ENCODE results near the gene KRTAP4-4.
"Not testable (repeated sequence)": the region's sequence is repeated elsewhere in the genome, so short reads cannot be mapped to it uniquely, and the experiment has no call there.

The KRTAP4-4 gene

DNA sequence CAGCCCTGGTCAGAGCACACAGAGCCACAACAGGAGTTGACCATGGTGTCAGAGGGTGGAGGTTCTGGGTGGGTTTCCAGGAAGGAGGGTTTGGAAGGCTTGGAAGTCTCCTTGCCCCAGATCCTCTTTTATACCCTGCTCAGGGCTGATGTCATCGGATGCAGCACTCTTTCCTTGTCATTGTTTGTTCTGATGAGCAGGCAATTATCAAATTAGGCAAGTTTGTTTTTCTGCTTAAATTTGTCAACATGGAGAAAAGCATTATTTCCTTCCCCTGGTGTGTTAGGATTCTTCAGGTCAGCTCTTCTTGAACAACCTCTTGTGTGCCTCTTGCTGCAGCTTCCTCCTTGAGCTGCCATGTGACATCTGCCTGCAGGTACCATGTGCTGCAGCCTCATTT, at the start of gene KRTAP4-4:
Gene KRTAP4-4 (minus strand): TSS at position 101 of the 400 bp plus-strand sequence. CDS start 57 bp downstream, at position 44.
- TF ChIP-seq POLR2A (IDR thresholded peaks at IDR 0.05; ENCODE audit: low read length) (no peak), GATA1 (IDR thresholded peaks at IDR 0.05; ENCODE audit: low read depth, low read length) (no peak)
- DNase-seq, result no peak

DNA sequence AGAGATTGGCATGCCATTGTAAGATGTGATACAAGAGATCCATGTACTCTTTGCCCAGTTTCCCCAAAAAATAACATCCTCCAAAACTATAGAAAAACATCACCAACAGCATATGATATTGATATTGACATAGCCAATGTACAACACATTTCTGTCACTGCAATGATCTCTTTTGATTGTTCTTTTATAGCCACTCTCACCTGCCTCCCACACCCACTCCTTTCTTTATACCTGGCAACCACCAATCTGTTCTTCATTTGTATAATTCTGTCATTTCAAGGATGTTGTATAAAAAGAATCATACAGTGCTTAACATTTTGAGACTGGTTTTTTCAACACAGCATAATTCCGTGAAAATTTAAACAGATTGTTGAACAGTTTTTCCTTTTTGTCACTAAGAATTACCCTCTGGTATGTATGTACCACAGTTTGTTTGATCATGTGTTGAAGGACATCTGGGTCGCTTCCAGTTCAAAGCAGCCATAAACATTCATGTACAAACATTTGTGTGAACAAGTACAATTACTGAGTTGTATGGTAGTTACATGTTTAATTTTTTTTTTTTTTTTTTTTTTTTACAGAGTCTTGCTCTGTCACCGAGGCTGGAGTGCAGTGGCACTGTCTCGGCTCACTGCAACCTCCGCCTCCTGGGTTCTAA, 39.0 kb upstream of the KRTAP4-4 start:
- TF ChIP-seq POLR2A (IDR thresholded peaks at IDR 0.05; ENCODE audit: low read length) (no peak), GATA1 (IDR thresholded peaks at IDR 0.05; ENCODE audit: low read depth, low read length) (no peak)
- DNase-seq, result no peak

DNA sequence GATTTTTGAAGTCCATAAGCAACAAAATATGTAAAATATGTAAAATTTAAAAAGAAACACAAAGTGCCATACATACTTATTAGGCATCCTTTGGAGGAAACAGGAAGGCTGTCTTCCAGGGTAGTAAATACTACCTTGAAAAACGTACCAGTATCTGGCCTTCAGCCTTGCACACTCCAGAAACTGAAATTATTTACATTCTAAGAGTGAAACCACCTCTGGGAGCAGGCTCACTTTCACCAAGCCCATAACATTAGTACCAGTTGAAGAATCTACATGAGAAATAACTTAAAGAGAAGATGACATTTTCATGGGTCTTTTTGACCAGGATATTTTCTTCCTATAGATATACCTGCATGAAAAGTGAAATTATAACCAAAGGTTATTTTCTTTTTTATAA, 35.5 kb upstream of the KRTAP4-4 start:
- TF ChIP-seq POLR2A (IDR thresholded peaks at IDR 0.05; ENCODE audit: low read length), result no peak
- no peak for TF ChIP-seq GATA1 (IDR thresholded peaks at IDR 0.05; ENCODE audit: low read depth, low read length)
- DNase-seq, result no peak

DNA sequence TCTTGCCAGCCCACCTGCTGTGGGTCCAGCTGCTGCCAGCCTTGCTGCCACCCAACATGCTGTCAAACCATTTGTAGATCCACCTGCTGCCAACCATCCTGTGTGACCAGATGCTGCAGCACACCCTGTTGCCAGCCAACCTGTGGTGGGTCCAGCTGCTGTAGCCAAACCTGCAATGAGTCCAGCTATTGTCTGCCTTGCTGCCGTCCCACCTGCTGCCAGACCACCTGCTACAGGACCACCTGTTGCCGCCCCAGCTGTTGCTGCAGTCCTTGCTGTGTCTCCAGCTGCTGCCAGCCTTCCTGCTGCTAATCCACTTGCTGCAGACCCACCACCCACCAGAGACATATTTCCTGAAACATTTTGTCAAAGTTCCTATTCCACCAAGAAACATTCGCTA, 29.8 kb upstream of the KRTAP4-4 start:
- TF ChIP-seq POLR2A (IDR thresholded peaks at IDR 0.05; ENCODE audit: low read length), result no peak
- no peak for TF ChIP-seq GATA1 (IDR thresholded peaks at IDR 0.05; ENCODE audit: low read depth, low read length)
- no peak for DNase-seq

DNA sequence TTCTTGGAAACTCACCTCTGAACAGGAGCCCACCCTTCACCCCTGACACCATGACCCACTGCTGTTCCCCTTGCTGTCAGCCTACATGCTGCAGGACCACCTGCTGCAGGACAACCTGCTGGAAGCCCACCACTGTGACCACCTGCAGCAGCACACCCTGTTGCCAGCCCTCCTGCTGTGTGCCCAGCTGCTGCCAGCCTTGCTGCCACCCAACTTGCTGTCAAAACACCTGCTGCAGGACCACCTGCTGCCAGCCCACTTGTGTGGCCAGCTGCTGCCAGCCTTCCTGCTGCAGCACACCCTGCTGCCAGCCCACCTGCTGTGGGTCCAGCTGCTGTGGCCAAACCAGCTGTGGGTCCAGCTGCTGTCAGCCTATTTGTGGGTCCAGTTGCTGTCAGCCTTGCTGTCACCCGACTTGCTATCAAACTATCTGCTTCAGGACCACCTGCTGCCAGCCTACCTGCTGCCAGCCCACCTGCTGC, 29.3 kb upstream of the KRTAP4-4 start, which contains the start of gene KRTAP9-1:
Gene KRTAP9-1 (plus strand): TSS at position 51 of the 482 bp plus-strand sequence. CDS start 0 bp downstream, at position 51.
- not testable (repeated sequence) for DNase-seq

DNA sequence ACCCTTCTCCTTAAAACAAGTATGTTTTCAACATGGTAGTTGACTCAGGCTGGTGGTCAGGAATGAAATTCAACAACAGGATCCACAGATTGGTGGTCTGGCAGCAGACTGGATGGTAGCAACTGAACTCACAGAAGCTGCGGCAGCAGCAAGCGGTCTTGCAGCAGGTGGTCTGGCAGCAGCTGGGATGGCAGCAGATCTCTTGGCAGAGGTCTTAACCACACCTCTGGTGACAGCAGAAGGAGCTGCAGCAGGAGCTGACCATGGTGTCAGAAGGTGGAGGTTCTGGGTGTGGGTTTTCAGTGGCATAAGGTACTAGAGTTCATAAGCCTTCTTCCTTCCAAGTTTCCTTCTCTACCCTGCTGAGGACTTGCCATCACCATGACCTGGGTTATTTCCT, 26.3 kb upstream of the KRTAP4-4 start:
- no peak for DNase-seq
- no peak for TF ChIP-seq POLR2A (IDR thresholded peaks at IDR 0.05; ENCODE audit: low read length)
- TF ChIP-seq GATA1 (IDR thresholded peaks at IDR 0.05; ENCODE audit: low read depth, low read length), result no peak

DNA sequence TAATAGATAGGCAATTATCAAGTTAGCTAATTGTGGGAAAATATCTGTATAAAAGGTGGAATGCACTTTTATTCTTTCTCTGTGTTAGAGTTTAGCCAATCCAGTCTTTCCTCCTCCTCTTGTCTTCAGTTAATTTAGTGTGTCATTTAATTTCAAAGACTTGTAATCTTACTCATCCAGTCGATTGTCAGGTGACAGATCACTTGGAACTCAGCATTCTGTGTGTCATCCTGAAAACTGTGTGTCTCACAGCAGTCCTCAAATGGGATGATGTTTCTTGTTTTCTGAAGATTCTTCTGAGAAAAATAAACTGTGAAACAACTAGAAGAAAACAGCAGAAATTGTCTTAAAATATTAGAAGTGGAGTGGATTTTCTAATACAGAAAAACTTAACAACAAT, 24.5 kb upstream of the KRTAP4-4 start:
- TF ChIP-seq GATA1 (IDR thresholded peaks at IDR 0.05; ENCODE audit: low read depth, low read length), result no peak
- TF ChIP-seq POLR2A (IDR thresholded peaks at IDR 0.05; ENCODE audit: low read length), result no peak
- no peak for DNase-seq

DNA sequence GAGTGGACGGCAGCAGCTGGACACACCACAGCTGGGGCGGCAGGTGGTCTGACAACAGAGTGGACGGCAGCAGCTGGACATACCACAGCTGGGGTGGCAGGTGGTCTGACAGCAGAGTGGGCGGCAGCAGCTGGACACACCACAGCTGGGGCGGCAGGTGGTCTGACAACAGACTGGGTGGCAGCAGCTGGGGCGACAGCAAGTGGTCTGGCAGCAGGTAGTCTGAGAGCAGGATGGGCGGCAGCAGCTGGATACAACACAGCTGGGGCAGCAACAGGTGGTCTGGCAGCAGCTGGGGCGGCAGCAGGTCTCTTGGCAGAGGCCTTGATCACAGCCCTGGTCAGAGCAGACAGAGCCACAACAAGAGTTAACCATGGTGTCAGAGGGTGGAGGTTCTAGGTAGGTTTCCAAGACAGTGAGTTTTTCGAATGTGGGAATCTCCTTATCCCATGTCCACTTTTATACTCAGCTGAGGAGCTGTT, 24.0 kb upstream of the KRTAP4-4 start, which contains the start of gene KRTAP4-1:
Gene KRTAP4-1 (minus strand): TSS at position 432 of the 482 bp plus-strand sequence. CDS start 57 bp downstream, at position 375.
- DNase-seq, result no peak
- TF ChIP-seq POLR2A (IDR thresholded peaks at IDR 0.05; ENCODE audit: low read length), result no peak
- TF ChIP-seq GATA1 (IDR thresholded peaks at IDR 0.05; ENCODE audit: low read depth, low read length), result no peak

DNA sequence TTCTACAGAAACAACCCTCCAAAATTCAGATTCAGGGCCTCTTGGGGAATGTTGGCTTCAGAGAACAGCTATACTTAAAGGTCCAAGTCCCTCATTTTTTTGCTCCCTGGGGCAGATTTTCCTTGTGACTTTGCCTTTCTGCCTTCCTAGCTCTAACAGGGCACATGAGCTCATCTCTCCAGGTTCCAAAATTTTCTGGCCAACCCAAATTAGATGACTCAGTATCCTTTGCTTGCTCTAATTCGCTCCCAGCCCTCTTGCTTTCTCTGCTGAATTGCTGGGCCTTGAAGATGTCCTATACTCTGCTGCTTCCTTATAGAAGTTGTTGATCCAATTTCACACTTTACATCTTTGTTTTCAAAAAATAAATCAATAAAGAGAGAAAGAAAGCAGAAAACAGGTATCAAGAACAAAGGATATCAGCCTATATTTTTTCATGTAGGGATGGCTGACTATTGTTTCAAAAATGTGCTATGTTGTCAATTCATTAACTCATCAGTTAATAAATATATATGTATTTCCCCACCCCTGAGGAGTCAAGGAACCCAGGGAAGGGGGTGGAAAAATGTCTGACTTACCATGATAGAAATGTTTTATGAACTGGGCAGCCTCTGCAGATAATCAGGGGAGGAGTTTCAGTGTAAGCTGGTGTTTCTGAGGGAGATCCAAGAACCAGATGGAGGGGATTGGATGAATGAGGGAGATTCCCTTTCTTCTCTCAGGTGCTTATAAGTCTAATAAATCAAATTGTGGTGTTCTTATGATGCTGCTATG, 18.5 kb upstream of the KRTAP4-4 start:
- DNase-seq, result no peak
- TF ChIP-seq GATA1 (IDR thresholded peaks at IDR 0.05; ENCODE audit: low read depth, low read length) (no peak), POLR2A (IDR thresholded peaks at IDR 0.05; ENCODE audit: low read length) (no peak)

DNA sequence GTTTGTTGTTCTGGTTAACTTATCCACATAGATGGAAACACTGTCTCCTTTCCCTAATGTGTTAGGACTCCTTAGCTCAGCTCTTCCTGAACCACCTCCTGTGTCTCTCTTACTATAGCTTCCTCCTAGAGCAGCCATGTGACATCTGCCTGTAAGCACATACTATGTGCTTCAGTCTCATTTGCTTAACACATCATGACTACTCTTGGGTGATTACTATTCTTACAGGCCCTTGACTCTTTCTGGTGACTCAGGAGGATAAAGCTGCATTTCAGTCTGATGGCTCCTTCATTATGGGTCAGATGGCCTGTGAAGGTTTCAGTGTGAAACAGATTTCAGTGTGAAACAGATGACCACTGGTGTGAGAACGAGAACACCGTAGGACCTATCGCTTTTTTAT, 17.8 kb upstream of the KRTAP4-4 start:
- no peak for DNase-seq

DNA sequence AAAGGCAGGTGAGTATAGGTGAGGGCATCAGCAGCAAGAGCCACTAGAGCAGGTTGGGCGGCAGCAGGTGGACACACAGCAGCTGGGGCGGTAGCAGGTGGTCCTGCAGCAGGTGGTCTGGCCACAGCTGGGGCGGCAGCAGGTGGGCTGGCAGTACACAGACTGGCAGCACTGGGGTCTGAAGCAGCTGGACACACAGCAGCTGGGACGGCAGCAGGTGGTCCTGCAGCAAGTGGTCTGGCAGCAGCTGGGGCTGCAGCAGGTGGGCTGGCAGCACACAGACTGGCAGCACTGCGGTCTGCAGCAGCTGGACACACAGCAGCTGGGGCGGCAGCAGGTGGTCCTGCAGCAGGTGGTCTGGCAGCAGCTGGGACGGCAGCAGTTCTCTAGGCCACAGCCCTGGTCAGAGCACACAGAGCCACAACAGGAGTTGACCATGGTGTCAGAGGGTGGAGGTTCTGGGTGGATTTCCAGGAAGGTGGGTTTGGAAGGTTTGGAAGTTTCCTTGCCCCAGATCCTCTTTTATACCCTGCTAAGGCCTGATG, 17.3 kb upstream of the KRTAP4-4 start, which contains the start of gene KRTAP4-2:
Gene KRTAP4-2 (minus strand): TSS at position 495 of the 545 bp plus-strand sequence. CDS start 57 bp downstream, at position 438.
- no peak for TF ChIP-seq POLR2A (IDR thresholded peaks at IDR 0.05; ENCODE audit: low read length)
- TF ChIP-seq GATA1 (IDR thresholded peaks at IDR 0.05; ENCODE audit: low read depth, low read length), result no peak
- DNase-seq, result no peak

More for the DNA sequence above, 17.8 kb upstream of the KRTAP4-4 start:
- TF ChIP-seq POLR2A (IDR thresholded peaks at IDR 0.05; ENCODE audit: low read length) (no peak), GATA1 (IDR thresholded peaks at IDR 0.05; ENCODE audit: low read depth, low read length) (no peak)

DNA sequence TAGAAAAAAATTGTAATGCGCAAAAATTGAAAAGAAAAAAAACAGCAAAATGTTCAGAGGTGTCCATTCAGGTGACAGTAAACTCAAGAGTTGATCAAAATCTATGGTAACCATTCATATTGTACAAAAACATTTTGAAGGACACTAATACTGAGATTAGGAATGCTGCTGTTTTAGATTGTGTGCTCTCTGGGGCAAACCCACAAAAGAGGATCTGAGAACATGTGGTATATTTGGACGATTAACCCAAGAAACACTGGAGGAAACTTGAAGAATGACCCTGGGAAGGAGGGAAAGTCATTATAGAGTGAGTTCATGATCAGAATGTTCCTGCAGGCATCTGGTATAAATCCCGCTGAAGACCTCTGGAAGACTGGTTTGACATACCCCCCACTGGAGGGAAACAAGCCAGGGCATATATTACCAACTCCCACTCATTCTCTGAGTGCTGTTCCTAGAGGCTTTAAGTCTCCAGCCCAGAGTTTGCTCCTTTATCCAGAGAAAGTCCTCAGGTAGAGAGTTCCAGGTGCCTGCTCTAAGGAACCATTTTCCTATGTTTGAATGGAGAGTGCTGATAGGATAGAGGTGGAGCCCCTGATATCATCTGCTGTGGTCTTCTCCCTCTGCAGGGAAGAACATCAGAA, 16.3 kb upstream of the KRTAP4-4 start:
- no peak for TF ChIP-seq POLR2A (IDR thresholded peaks at IDR 0.05; ENCODE audit: low read length)
- no peak for TF ChIP-seq GATA1 (IDR thresholded peaks at IDR 0.05; ENCODE audit: low read depth, low read length)

DNA sequence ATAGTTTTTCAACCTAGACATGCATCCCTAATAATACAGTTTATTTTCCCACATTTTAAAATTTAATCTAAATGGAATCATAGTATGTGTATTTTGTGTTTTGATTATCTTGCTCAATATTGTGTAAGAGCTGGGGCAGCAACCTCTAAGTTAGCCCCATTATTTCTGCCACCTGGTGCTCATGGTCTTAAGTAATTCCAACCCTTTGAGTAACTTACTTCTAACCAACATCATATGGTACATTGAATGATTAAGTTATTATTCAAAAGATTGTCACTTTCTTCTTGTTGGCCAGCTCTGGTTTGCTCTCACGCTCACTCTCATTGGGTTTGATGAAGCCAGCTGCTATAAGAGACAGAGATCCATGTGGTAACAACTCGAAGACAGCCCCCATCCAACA, 11.3 kb upstream of the KRTAP4-4 start:
- no peak for TF ChIP-seq POLR2A (IDR thresholded peaks at IDR 0.05; ENCODE audit: low read length)
- DNase-seq, result no peak

More for the DNA sequence above, 16.3 kb upstream of the KRTAP4-4 start:
- DNase-seq, result no peak

DNA sequence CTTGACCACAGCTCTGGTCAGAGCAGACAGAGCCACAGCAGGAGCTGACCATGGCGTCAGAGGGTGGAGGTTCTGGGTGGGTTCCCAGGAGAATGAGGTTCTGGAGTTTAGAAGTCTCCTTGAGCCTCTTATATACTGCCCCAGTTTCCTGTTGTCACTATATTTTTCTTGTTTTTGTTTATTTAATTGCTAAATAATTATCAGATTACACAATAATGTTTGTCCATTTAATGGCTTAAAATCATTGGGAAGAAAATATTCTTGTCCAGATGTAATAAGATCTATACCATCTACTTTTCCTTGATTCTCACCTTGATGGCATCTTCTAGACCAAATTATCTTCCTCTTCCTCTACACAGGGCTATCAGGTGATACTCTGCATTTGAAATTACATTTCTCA, 7.6 kb upstream of the KRTAP4-4 start, which contains the start of gene KRTAP4-3:
Gene KRTAP4-3 (minus strand): TSS at position 101 of the 400 bp plus-strand sequence. CDS start 49 bp downstream, at position 52.
- no peak for DNase-seq
- TF ChIP-seq GATA1 (IDR thresholded peaks at IDR 0.05; ENCODE audit: low read depth, low read length) (no peak), POLR2A (IDR thresholded peaks at IDR 0.05; ENCODE audit: low read length) (no peak)

Measured in erythroblast (primary cell).